Neural cell (in vitro differentiated cells): ENCODE data around the gene HS6ST2.

Experiments
- CTCF ChIP-seq: fragments of 450-650 bp; IDR thresholded peaks from 2 replicates; pipeline ENCODE4 v1.5.1; 2014; ENCODE audit warnings: antibody characterized with exemption, mild to moderate bottlenecking, moderate library complexity; ENCODE audit not compliant: poor library complexity, severe bottlenecking
- EP300 ChIP-seq: fragments of 450-650 bp; conservative IDR thresholded peaks from 2 replicates; pipeline ENCODE4 v1.6.1; 2014; ENCODE audit warnings: antibody characterized with exemption, mild to moderate bottlenecking, moderate library complexity; ENCODE audit not compliant: poor library complexity, severe bottlenecking
- EZH2 ChIP-seq: fragments of 200-600, 300-800 bp; shearing (Covaris generic), sonication (generic); IDR thresholded peaks from 2 replicates; pipeline ENCODE4 v1.6.1; 2014; ENCODE audit warnings: antibody characterized with exemption, low read length, borderline replicate concordance, mild to moderate bottlenecking; ENCODE audit not compliant: insufficient read depth, poor library complexity, severe bottlenecking
- MXI1 ChIP-seq: fragments of 450-650 bp; conservative IDR thresholded peaks from 2 replicates; pipeline ENCODE4 v1.6.1; 2014; ENCODE audit warnings: antibody characterized with exemption, mild to moderate bottlenecking; ENCODE audit not compliant: poor library complexity, severe bottlenecking
- POLR2AphosphoS5 ChIP-seq: IDR thresholded peaks from 2 replicates; pipeline ENCODE4 v1.6.1; 2012
- RAD21 ChIP-seq: fragments of 450-650 bp; conservative IDR thresholded peaks from 2 replicates; pipeline ENCODE4 v1.6.1; 2014; ENCODE audit warnings: antibody characterized with exemption, mild to moderate bottlenecking, moderate library complexity
- REST ChIP-seq: IDR thresholded peaks from 2 replicates; pipeline ENCODE4 v1.6.1; 2012; ENCODE audit warnings: borderline replicate concordance

GRCh38 chrX:133005042-133005441, 46.6 kb upstream of the HS6ST2 start:
- peak; percentile 67 for TF ChIP-seq CTCF
- no peak for TF ChIP-seq POLR2AphosphoS5
- TF ChIP-seq RAD21, result peak; percentile 67
- no peak for TF ChIP-seq MXI1
- no peak for TF ChIP-seq EP300
- TF ChIP-seq EZH2, result no peak
- TF ChIP-seq REST, result no peak
